IMR-90 (cell line): ENCODE results near the gene MAP3K9. TPM values are rescaled to one million over a fixed set of nuclear protein-coding genes. Genes with fewer than 3 reads are reported as not detected.
A peak's percentile ranks its signal among the peaks of the same experiment; 100 is the strongest.

Source experiments
- ATAC-seq: fragments of 200-7000 bp; cut with Tn5 transposase; 2 replicates; pipeline ENCODE4 v1.9.1; 2020; ENCODE audit warnings: low read depth, mild to moderate bottlenecking, moderate library complexity
- BruUV-seq: library from RNA; stranded (reverse); fragments of 400-500 nt; replicated peaks from 2 replicates; lab custom pipeline; 2021; lab: Mats Ljungman, UMichigan
- CTCF ChIA-PET: fragments of 300-600 bp; formaldehyde crosslinking; extraction: SDS; loops from one replicate; lab custom pipeline; 2021; ENCODE audit warnings: antibody characterized with exemption; lab: Yijun Ruan, JAX
- POLR2A ChIA-PET: fragments of 300-600 bp; sonication (Branson Sonifier 250); formaldehyde crosslinking; loops from one replicate; lab custom pipeline; 2022; ENCODE audit warnings: antibody characterized with exemption; ENCODE audit not compliant: unreplicated experiment; lab: Charles Lee
- DNase-seq: peaks from one replicate; pipeline ENCODE4 v3.0.0; 2013
- H2AFZ ChIP-seq: replicated peaks from 2 replicates; pipeline ENCODE3; 2013; ENCODE audit warnings: low read length, mild to moderate bottlenecking; ENCODE audit not compliant: poor library complexity
- H2AK5ac ChIP-seq: 2 replicates; pipeline ENCODE4 v1.6.1; 2013; ENCODE audit warnings: low read depth, low read length, inconsistent platforms
- H2AK9ac ChIP-seq: replicated peaks from 2 replicates; pipeline ENCODE3; 2013; ENCODE audit warnings: mild to moderate bottlenecking, low read depth, low read length, moderate library complexity; ENCODE audit not compliant: poor library complexity
- H2BK120ac ChIP-seq: 2 replicates; pipeline ENCODE4 v1.6.1; 2013; ENCODE audit warnings: low read depth, low read length, inconsistent platforms
- H2BK15ac ChIP-seq: 3 replicates; pipeline ENCODE4 v1.6.1; 2013; ENCODE audit warnings: low read depth, low read length, inconsistent platforms
- H2BK20ac ChIP-seq: 2 replicates; pipeline ENCODE4 v1.6.1; 2013; ENCODE audit warnings: low read depth, mild to moderate bottlenecking, inconsistent platforms, low read length, moderate library complexity
- H2BK5ac ChIP-seq: 2 replicates; pipeline ENCODE4 v1.6.1; 2013; ENCODE audit warnings: mild to moderate bottlenecking, low read depth, low read length, inconsistent platforms; ENCODE audit not compliant: poor library complexity, severe bottlenecking
- H3K14ac ChIP-seq: replicated peaks from 2 replicates; pipeline ENCODE4 v1.6.1; 2013; ENCODE audit warnings: low read depth, low read length, inconsistent platforms
- H3K18ac ChIP-seq: 2 replicates; pipeline ENCODE4 v1.6.1; 2013; ENCODE audit warnings: low read depth, low read length, control low read depth
- H3K23ac ChIP-seq: 2 replicates; pipeline ENCODE4 v1.6.1; 2013; ENCODE audit warnings: low read depth, low read length, inconsistent platforms
- H3K27ac ChIP-seq: 2 replicates; pipeline ENCODE4 v1.5.1; 2013; ENCODE audit warnings: mild to moderate bottlenecking, control low read depth, low read length; ENCODE audit not compliant: insufficient read depth
- H3K27me3 ChIP-seq: 2 replicates; pipeline ENCODE4 v1.6.1; 2013; ENCODE audit warnings: low read length; ENCODE audit not compliant: control insufficient read depth, insufficient read depth
- H3K36me3 ChIP-seq: 2 replicates; pipeline ENCODE4 v1.6.1; 2013; ENCODE audit warnings: low read length, mixed read lengths; ENCODE audit not compliant: control insufficient read depth, insufficient read depth
- H3K4ac ChIP-seq: 2 replicates; pipeline ENCODE4 v1.6.1; 2013; ENCODE audit warnings: low read depth, low read length, inconsistent platforms
- H3K4me1 ChIP-seq: 2 replicates; pipeline ENCODE4 v1.6.1; 2013; ENCODE audit warnings: low read length, mixed read lengths; ENCODE audit not compliant: control insufficient read depth, insufficient read depth
- H3K4me2 ChIP-seq: 2 replicates; pipeline ENCODE4 v1.6.1; 2013; ENCODE audit warnings: low read depth, mild to moderate bottlenecking, control low read depth, low read length, moderate library complexity
- H3K4me3 ChIP-seq: 2 replicates; pipeline ENCODE4 v1.5.1; 2013; ENCODE audit warnings: low read depth, mild to moderate bottlenecking, control low read depth, low read length, moderate library complexity; ENCODE audit not compliant: insufficient read depth
- H3K56ac ChIP-seq: 2 replicates; pipeline ENCODE4 v1.6.1; 2013; ENCODE audit warnings: low read length, inconsistent platforms; ENCODE audit not compliant: insufficient read depth; ENCODE audit errors: extremely low read depth
- H3K79me1 ChIP-seq, 2 experiments: 2 replicates each; pipeline ENCODE4 v1.6.1; 2013; ENCODE audit warnings: low read length in 2 of 2, inconsistent platforms in 1 of 2, low read depth in 1 of 2
- H3K9ac ChIP-seq: 2 replicates; pipeline ENCODE4 v1.6.1; 2013; ENCODE audit warnings: low read depth, low read length, control low read depth
- H3K9me1 ChIP-seq: 2 replicates; pipeline ENCODE4 v1.6.1; 2013; ENCODE audit warnings: low read length, inconsistent platforms; ENCODE audit not compliant: insufficient read depth
- H3K9me3 ChIP-seq: 2 replicates; pipeline ENCODE4 v1.6.1; 2013; ENCODE audit warnings: low read length; ENCODE audit not compliant: control insufficient read depth, insufficient read depth
- H4K20me1 ChIP-seq: 2 replicates; pipeline ENCODE4 v1.6.1; 2013; ENCODE audit warnings: low read length, inconsistent platforms; ENCODE audit not compliant: insufficient read depth
- H4K5ac ChIP-seq: 2 replicates; pipeline ENCODE4 v1.6.1; 2013; ENCODE audit warnings: mild to moderate bottlenecking, low read depth, low read length, control low read depth
- H4K8ac ChIP-seq, 2 experiments: 2 replicates each; pipeline ENCODE4 v1.6.1; 2013; ENCODE audit warnings: low read depth in 2 of 2, low read length in 2 of 2, control low read depth in 1 of 2, inconsistent platforms in 1 of 2
- H4K91ac ChIP-seq: 2 replicates; pipeline ENCODE4 v1.6.1; 2013; ENCODE audit warnings: low read depth, low read length, inconsistent platforms; ENCODE audit not compliant: insufficient read depth
- CEBPB ChIP-seq: IDR thresholded peaks from 2 replicates; pipeline ENCODE4 v1.6.1; 2012; ENCODE audit warnings: low read depth, low read length, improper control_type of control experiment
- FOS ChIP-seq: fragments of 150-350 bp; IDR thresholded peaks from 2 replicates; pipeline ENCODE4 v1.6.1; 2016; ENCODE audit warnings: low read depth, low read length
- MAFK ChIP-seq: IDR thresholded peaks from 2 replicates; pipeline ENCODE4 v1.6.1; 2012; ENCODE audit warnings: low read depth, low read length, improper control_type of control experiment
- MAZ ChIP-seq: IDR thresholded peaks from 2 replicates; pipeline ENCODE4 v1.6.1; 2012; ENCODE audit warnings: low read depth, mild to moderate bottlenecking, low read length, improper control_type of control experiment, moderate library complexity, borderline replicate concordance
- MXI1 ChIP-seq: IDR thresholded peaks from 2 replicates; pipeline ENCODE4 v1.6.1; 2012; ENCODE audit warnings: low read depth, mild to moderate bottlenecking, low read length, moderate library complexity, borderline replicate concordance
- POLR2A ChIP-seq: IDR thresholded peaks from 2 replicates; pipeline ENCODE4 v1.6.1; 2012; ENCODE audit warnings: mild to moderate bottlenecking, low read depth, low read length
- RAD21 ChIP-seq: IDR thresholded peaks from 2 replicates; pipeline ENCODE4 v1.6.1; 2012; ENCODE audit warnings: low read length, improper control_type of control experiment
- RCOR1 ChIP-seq: IDR thresholded peaks from 2 replicates; pipeline ENCODE4 v1.6.1; 2012; ENCODE audit warnings: mild to moderate bottlenecking, low read length, improper control_type of control experiment; ENCODE audit not compliant: insufficient replicate concordance
- WGBS, 2 experiments: methylation state at CpG; one replicate each; pipeline versions ENCODE4 v1.1.5 to v1.1.7; 2013; ENCODE audit warnings: missing lambda C conversion rate in 2 of 2; ENCODE audit not compliant: insufficient read length in 1 of 2; ENCODE audit errors: extremely low coverage in 2 of 2; 5-methylcytosine and 5-hydroxymethylcytosine counted together
- dilution Hi-C: fragments of 300-500 bp; cut with HindIII; formaldehyde crosslinking; loops from one replicate; pipeline ENCODE4 v1.14.3; 2018; ENCODE audit warnings: low sequenced_read_pairs; ENCODE audit not compliant: unreplicated experiment
- in situ Hi-C: fragments of 300-500 bp; cut with MboI; formaldehyde crosslinking; loops from 3 replicates; pipeline ENCODE4 v1.14.3; 2019; ENCODE audit warnings: low sequenced_read_pairs, inconsistent platforms, mixed read lengths
- intact Hi-C: fragments of 100-400 bp; cut with micrococcal nuclease; formaldehyde crosslinking; loops from 2 replicates; pipeline ENCODE4 v1.10.0; 2022
- polyA plus RNA-seq, 3 experiments: library from polyadenylated mRNA; depleted of rRNA; stranded (reverse); fragments of >200 nt; gene quantifications; 2 replicates each; pipeline ENCODE4 v1.2.3, GENCODE V29; 2012; ENCODE audit warnings: low replicate concordance in 1 of 3
- total RNA-seq: library from RNA; depleted of rRNA; stranded (reverse); fragments of >200 nt; gene quantifications from 2 replicates; pipeline ENCODE4 v1.2.3, GENCODE V29; 2012
- TF ChIP-seq, protein P1 (sequence below): fragments of 150-350 bp; IDR thresholded peaks from 2 replicates; pipeline ENCODE4 v1.6.1; 2017; ENCODE audit warnings: mild to moderate bottlenecking, antibody characterized with exemption, low read length, low read depth

The MAP3K9 gene
- total and polyA plus RNA-seq, 2 of the 4 experiments (the other 2 are of a cell fraction), result 0.17 to 0.18 TPM

- Histone ChIP-seq H3K9ac (peak overlapping the region; percentile 75), H2AFZ (peak overlapping the region; percentile 98), H3K27ac (peak overlapping the region; percentile 22; the same call in 1 of the 2 replicates), H4K5ac (no peak overlapping the region), H4K20me1 (no peaks in the 10 kb centered on the region), H4K91ac (no peak overlapping the region; the same call in 1 of the 2 replicates), H3K9me3 (no peaks in the 10 kb centered on the region), H3K4me3 (peak overlapping the region; percentile 92), H2AK5ac (no peak overlapping the region; the same call in 1 of the 2 replicates), H2BK5ac (no peak overlapping the region), H3K4me1 (no peaks in the 10 kb centered on the region), H3K4ac (no peak overlapping the region; the same call in 1 of the 2 replicates), H3K56ac (no peak overlapping the region), H3K14ac (no peak overlapping the region; the same call in 1 of the 2 replicates), H3K36me3 (no peaks in the 10 kb centered on the region), H2AK9ac (peak overlapping the region; percentile 57), H3K9me1 (no peaks in the 10 kb centered on the region), H3K18ac (no peak overlapping the region), H3K23ac (peak overlapping the region; percentile 48; the same call in 1 of the 2 replicates), H3K4me2 (peak overlapping the region; percentile 93), H2BK120ac (no peak overlapping the region), H4K8ac (peak overlapping the region in 1 of 2 experiments; percentile 40; a peak in 1 of 4 replicates), H2BK20ac (no peak overlapping the region), H3K27me3 (peaks cover 4% of the 10 kb centered on the region; the same call in 1 of the 2 replicates), H3K79me1 (no peaks in the 10 kb centered on the region), H2BK15ac (no peak overlapping the region)
- peak; percentile 59 for ATAC-seq
- intact Hi-C loops (no loop called here), in situ Hi-C loops (loop anchor here (5.0 kb wide), 1 partner anchor 150 kb away; no protein-coding TSS in a partner anchor), dilution Hi-C loops (no loop called here)
- 0% methylated on average over 18 of the region's 77 CpGs; no CpG with 5 or more reads in 1 of the 2 experiments for WGBS, 2 experiments
- no TSS peak for BruUV-seq
- TF ChIP-seq RAD21, result no peak
- peak; percentile 82; the same call in 1 of the 2 replicates for TF ChIP-seq MXI1
- peak; percentile 51; the same call in 1 of the 2 replicates for TF ChIP-seq POLR2A
- no peak for TF ChIP-seq FOS
- no peak for TF ChIP-seq MAFK
- TF ChIP-seq, protein P1, sequence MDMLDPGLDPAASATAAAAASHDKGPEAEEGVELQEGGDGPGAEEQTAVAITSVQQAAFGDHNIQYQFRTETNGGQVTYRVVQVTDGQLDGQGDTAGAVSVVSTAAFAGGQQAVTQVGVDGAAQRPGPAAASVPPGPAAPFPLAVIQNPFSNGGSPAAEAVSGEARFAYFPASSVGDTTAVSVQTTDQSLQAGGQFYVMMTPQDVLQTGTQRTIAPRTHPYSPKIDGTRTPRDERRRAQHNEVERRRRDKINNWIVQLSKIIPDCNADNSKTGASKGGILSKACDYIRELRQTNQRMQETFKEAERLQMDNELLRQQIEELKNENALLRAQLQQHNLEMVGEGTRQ, result peak; percentile 36; the same call in 1 of the 2 replicates
- no peak for TF ChIP-seq CEBPB
- TF ChIP-seq MAZ, result peak; percentile 69; the same call in 1 of the 2 replicates
- TF ChIP-seq RCOR1, result peak; percentile 13
- DNase-seq, result peak; percentile 35
- ChIA-PET CTCF (interaction anchor here (0.6 kb wide), 1 partner anchor 333 kb away, joined by 3 read pairs; no protein-coding TSS in a partner anchor), POLR2A (no interaction called here)
Observed at GRCh38 chr14:70821584-70822529, 12.5 kb upstream of the MAP3K9 start.
